GM18870 (cell line): Measurements from ENCODE around the gene CRYBG1.
A peak's percentile ranks its signal among the peaks of the same experiment; 100 is the strongest.
"Not testable (repeated sequence)": the region's sequence is repeated elsewhere in the genome, so short reads cannot be mapped to it uniquely, and the experiment has no call there.

ENCODE experiments used
- ATAC-seq: cut with Tn5 transposase; IDR thresholded peaks from one replicate; pipeline ENCODE4 v1.9.1; 2021; ENCODE audit warnings: moderate library complexity; ENCODE audit not compliant: unreplicated experiment

The CRYBG1 gene

DNA sequence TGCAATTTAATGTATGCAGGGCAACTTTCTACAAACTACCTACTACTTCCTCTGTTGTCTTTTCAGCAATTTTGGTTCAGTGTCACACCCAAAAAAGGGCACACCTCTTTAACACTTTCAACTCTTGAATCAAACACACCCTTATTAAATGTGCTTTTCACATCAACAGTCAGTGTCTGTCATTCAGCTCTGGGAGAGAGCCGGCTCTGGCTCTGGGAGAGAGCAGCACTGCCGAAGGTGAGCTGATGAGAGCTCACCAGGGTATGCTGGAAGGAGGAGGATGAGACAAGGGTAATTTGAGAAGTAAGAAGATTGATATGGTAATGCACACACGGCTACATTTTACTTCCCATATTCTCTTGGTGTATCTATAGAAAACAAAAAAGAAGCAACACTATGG lies 134.5 kb downstream of the CRYBG1 start:
- no peak for ATAC-seq

DNA sequence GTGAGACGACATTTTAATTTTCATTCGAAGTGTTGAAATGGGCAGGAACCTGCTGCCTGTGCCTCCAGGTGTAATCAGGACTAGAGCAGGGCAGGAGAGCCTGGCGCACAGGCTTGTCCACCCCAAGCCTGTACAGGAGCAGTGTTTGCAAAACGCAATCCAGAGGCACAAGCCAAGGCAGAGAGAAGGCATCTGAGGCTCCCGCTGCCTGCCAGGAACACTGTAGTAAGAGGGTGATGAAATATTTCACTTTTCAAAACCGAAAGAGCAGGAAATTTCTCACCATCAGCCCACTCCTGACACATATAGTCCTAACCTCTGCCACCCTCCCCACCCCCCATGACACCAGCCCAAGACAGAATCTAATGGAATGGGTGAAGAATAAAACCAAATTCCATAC lies 136.3 kb downstream of the CRYBG1 start:
- ATAC-seq, result no peak

DNA sequence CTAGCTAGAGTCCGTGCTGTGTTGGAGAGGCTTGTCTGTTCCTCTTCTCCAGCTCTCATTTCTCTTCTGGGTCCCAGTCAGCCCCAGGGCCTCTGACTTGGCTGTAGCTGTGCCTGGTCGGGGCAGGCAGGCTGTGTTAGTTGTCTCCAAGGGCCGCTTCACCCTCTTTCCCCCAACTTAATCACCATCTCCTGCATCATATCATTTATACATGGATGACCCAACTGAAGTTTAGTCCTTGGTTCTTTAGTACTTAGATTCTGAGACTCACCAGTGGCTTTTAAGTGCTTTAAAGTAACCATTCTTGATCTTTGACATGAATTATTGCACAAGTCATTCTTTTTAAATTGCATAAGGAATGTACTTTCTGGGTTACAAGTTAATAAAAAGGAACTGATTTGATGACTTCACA lies 141.4 kb downstream of the CRYBG1 start:
- ATAC-seq, result no peak

DNA sequence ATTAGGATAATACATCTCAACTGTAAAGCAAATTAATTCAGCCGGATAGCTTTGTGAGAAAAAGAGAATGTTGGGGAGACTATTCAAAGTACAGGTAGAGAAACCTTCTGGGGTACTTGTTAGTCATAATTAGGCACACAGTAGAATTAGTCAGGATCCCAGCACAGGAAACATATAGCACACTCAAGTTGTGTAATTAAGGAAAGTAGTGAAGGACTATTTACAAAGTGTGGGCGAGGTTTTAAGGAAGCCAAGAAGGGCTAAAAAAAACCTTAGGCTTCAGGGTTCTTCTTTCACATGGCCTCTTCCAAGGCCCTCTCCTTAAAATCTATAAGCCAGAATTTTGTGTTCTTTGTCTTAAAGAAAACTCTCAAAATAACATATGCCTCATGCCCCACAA lies 142.0 kb downstream of the CRYBG1 start:
- no peak for ATAC-seq

DNA sequence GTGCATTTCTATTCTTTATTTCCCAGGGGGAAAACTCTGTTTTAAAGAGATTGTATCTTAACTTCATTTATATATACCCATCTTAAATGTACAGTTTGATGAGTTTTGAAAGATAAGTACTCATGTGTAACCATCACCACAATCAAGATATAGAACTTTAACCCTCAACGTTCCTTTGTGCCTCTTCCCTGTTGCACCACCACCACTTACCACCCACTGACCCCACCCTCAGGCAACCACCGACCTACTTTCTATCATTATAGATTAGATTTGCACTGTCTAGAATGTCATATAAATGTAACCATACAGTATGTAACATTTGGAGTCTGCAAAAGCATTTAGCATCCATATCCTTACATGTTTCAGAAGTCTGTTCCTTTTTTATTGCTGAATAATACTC lies 147.8 kb downstream of the CRYBG1 start:
- ATAC-seq, result no peak

DNA sequence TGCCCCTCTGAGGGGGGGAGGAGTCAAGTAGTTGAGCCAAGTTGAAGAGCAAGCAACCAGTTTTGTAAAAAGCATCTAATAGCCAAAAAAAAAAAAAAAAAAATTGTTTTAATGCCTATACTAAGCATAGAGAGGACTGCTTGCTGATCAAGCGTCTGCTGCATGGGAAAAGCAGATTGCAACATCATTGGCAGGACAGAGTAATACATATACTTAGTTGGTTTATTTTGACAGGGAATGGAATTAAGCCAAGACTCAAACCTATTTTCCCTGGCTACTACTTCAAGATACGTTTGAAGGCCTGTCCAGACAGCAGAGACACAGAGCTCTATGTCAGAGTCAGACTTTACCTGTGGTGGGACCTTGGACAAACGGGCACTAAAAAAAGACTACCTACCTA lies 148.3 kb downstream of the CRYBG1 start:
- ATAC-seq, result no peak

DNA sequence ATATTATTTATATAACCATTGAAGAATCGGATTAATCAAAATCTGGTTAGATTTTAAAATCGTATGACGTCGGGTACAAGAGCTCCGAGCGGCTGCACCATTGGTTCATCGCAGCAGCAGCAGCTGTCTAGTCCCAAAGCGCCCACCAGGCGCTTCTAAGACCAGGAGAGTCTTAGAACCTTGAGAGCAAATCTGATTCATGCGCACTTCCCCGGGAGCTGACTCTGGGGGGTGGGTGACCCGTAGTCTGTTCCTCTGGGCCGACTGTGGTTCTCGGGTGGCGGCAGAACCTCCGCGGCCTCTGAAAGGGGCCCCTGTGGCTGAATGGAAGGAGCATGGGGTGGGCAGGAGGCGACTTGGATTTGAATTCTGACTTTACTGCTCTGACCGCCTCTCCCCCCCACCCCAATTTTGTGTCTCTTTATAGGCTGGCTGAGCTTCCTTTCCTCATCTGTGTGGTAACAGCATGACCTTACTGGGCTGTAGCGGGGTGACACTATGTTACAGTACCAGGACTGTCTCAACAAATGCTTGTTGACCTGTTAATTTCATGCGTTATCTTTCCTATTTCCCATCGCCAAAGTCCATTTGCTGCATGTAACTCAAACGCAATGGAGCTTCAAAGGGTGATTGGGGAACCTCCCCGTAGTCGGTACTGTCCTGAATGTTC lies 149.0 kb downstream of the CRYBG1 start:
- no peak for ATAC-seq

DNA sequence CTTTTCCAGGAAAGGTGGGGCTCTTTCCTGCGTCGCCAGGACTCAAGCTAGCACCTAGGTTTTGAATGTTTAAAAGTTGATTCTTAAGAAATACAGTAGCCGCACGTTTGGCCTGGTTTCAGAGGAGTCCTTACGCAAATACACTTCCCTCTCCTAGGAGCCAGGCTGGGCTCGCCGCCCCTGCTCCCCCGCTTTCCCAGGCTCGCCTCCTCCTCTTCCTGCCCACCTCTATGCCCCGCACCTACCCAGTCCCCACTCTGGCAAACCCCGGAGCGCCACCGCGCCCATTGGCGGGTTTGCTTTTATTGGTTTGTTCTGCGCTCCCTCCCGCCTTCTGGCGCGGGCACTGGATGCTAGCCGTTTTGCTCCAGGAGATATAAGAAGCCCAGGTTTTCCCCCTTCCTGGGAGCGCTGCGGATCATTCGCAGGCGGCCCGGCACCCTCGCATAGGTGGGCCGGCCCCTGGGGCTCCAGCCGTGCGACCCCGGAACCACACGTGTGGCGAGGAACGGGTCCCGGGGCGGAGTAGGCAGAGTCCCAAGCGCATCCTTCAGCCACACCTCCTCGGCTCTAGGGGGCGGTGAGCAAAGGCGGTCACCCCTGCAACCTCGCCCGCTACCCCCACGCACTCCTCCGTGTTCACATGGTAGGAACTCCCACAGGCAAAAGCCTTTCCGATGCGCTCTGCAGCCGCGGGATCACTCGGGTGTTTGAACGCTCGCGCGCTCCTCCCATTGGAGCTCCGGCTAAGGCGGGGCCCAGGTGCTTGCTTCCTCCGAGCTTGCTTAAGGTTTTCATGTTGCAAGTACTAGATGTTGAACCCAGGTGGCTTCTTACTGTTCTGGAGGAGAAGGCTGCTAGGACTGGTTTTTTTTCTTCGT lies 149.8 kb downstream of the CRYBG1 start:
- ATAC-seq, result peak; percentile 29

DNA sequence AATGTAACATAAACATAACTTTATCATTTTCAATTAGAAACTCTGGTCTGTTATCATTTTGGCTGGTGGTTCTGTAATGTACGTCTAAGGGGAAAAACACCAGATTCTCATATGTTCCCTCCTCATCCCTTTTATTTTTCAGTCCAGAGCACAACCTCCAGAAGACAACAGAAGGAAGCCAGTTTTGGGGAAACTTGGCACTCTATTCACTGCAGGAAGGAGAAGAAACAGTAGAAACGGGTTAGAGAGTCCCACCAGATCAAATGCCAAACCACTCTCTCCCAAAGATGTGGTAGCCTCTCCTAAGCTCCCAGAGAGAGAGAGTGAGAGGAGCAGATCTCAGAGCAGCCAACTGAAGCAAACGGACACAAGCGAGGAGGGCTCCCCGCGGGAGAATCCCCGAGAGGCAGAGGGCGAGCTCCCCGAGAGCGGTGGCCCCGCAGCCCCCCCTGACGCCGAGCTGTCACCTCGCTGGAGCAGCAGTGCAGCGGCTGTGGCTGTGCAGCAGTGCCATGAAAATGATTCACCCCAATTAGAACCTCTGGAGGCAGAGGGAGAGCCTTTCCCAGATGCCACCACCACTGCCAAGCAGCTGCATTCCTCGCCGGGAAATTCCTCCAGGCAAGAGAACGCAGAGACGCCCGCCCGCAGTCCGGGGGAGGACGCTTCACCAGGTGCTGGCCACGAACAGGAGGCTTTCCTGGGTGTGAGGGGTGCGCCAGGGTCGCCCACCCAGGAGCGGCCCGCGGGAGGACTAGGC lies 151.0 kb downstream of the CRYBG1 start:
- no peak for ATAC-seq

DNA sequence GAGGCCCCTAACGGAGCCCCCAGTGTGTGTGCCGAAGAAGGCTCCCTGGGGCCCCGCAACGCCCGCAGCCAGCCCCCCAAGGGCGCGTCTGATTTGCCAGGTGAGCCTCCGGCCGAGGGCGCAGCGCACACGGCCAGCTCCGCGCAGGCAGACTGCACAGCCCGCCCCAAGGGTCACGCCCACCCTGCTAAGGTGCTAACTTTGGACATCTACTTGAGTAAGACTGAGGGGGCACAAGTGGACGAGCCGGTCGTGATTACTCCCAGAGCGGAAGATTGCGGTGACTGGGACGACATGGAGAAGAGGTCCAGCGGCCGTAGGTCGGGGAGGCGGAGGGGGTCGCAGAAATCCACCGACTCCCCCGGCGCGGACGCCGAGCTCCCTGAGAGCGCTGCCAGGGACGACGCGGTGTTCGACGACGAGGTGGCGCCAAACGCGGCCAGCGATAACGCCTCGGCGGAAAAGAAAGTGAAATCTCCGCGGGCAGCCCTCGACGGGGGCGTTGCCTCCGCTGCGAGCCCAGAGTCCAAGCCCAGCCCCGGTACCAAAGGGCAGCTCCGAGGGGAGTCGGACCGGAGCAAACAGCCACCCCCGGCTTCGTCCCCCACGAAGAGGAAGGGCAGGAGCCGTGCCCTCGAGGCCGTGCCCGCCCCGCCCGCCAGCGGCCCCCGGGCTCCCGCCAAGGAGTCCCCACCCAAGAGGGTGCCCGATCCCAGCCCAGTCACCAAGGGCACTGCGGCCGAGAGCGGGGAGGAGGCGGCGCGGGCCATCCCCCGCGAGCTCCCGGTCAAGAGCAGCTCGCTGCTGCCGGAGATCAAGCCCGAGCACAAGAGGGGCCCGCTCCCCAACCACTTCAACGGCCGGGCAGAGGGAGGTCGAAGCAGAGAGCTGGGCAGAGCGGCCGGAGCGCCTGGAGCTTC lies 151.8 kb downstream of the CRYBG1 start:
- peak; percentile 41 for ATAC-seq

DNA sequence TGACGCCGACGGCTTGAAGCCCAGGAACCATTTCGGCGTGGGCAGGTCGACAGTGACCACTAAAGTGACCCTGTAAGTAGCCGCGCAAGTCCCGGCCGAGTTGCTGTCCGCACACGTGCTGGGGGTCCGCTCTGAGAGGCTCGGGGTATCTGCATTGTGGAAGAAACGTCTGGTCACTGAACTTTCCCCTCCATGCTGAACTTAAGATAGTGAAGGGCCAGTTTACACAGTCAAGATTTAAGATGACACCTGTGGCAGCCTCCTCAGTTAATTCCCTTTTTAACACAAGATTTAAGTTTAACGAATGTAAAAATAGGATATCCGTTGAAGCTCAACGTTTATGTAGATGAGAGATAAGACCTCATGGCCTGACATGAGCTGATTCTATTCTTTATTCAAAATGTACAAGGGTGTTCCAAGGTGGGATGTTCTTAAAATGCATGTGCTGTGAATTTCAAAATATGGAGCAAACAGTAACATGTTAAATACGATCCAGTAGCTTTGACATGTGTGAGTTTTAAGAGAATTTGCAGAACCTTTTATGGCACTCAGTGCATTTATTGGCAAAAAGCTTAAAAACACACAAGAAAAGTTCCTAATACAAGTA lies 152.6 kb downstream of the CRYBG1 start:
- no peak for ATAC-seq

DNA sequence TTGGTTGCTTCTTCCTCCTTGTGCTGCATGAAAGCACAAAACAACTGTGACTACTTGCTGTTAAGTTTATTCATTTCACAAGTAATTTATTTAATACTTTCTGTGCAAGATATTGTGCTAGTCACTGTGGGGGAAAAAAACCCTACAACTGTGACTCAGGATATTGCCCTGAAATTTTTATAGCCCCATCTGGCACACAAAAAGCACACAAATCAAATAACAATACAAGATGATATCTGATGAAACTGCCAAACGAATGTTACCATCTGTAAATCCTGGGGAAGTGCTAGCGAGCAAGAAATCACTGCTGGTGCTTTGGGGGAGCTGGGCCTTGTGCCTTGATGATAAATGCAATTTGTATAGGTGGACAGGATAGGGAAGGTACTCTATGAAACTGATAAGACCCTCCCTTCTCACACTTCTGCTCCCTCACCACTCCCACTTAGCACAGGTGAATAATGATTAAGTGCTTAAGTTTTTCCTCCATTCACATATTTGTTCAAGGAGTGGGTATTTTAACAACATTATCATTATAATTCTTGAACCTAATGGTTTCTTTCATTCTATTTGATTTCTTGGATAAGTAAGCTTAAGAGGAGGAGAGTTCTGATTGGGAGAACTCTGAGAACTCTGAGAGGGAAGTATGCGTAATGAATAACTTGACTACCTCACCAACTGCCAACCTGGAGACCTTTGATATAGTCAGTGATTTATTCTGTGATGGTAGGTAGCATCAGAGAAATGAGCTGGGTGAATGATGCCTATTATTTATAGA lies 153.5 kb downstream of the CRYBG1 start:
- ATAC-seq, result no peak

DNA sequence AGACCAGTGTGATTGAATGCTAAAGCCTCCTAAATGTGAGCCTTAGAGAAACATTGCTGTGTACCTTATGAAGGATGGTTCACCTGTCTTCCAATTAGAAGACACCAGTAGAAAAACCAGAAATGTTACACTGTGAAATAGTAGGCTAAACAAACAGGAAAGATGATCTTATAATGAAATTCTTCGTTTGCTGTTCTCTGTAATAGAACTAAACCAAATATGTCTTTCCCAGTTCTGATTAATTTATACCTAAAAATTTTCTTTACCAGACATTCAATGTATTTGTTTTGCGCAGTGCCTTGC lies 154.0 kb downstream of the CRYBG1 start:
- no peak for ATAC-seq

DNA sequence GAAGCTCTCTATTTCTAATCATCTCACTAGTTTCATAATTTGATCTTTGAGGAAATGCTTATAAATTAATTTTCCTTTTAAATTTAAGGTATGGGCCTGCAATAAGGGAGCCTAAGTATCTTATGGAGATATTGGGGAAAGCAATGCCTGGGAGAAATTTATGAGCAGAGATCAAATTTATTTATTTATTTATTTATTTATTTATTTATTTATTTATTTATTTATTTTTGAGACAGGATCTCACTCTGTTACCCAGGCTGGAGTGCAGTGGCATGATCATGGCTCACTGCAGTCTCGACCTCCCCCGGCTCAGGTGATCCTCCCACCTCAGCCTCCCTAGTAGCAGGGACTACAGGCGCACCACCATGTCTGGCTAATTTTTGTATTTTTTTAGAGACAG lies 155.1 kb downstream of the CRYBG1 start:
- not testable (repeated sequence) for ATAC-seq

DNA sequence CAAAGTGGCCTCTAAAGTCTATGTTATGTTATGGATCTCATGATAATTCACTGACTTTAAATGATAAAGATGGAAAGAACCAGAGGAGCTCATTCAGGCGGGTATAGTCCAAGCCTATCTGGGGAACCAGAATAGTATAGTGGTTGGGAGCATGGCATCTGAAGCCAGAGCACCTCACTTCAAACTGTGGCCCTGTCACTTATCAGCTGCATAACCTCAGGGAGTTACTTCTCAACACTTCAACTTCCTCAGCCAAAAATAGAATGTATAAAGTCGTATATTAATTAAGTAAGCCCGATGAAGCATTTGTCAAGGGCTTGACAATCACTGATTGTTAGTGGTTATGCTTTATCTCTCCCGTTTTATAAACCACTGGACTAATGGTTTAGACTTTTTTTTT lies 156.1 kb downstream of the CRYBG1 start:
- no peak for ATAC-seq

DNA sequence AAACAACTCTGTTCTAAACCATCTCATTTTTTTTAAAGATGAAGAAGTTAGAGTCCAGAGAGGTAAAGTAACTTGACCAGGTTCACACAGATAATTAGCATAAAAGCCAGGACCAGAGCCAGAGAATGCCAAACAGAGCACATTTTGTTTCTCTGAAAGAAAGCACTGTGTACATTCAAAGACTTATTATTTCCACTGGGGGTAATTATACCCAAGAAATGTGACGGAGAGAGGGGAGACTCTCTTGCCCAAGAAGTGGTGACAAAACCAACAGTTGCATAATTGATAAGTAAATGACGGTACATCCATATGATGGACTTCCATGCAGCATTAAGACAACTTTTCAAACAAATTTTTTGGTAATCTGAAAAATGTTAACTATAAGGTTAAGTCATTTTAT lies 157.2 kb downstream of the CRYBG1 start:
- no peak for ATAC-seq

DNA sequence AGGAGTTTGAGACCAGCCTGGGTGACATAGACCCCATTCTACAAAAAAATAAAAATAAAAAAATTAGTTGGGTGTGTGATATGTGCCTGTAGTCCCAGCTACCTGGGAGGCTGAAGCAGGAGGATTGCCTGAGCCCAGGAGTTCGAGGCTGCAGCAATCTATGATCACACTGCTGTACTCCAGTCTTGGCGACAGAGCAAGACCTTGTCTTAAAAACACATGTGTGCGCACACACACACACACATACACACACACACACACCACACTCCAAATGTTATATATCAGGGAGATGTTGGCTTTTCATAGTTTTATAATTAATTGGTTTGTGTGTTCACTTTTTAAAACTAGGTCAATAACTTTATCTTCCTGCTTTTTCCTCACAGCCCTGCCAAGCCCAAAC lies 158.2 kb downstream of the CRYBG1 start:
- ATAC-seq, result no peak

DNA sequence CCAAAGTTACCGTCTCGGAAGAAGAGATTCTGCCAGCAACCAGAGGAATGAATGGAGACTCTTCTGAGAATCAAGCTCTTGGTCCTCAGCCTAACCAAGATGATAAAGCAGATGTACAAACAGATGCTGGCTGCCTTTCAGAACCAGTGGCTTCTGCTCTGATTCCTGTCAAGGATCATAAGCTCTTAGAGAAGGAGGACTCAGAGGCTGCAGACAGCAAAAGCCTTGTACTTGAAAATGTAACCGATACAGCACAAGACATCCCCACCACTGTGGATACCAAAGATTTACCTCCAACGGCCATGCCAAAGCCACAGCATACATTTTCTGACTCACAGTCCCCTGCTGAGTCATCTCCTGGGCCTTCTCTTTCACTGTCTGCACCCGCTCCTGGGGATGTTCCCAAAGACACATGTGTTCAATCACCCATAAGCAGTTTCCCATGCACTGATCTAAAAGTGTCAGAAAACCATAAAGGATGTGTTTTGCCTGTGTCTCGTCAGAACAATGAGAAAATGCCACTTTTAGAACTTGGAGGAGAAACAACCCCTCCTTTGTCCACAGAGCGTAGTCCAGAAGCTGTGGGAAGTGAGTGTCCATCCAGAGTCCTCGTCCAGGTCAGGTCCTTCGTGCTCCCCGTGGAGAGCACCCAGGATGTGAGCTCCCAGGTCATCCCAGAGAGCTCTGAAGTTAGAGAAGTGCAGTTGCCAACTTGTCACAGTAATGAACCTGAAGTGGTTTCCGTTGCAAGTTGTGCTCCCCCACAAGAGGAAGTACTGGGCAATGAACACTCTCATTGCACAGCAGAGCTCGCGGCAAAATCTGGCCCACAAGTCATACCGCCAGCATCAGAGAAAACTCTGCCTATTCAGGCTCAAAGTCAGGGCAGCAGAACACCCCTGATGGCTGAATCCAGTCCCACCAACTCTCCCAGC lies 159.2 kb downstream of the CRYBG1 start:
- ATAC-seq, result peak; percentile 49
